Daoy (cell line): ENCODE data around the gene TOM1L2. TPM values are rescaled to one million over a fixed set of nuclear protein-coding genes. Genes with fewer than 3 reads are reported as not detected.

Experiments
- DNase-seq: peaks from one replicate; pipeline ENCODE4 v3.0.0-alpha.2; 2015; ENCODE audit warnings: low read depth
- total RNA-seq: library from RNA; depleted of rRNA; stranded (reverse); fragments of >200 nt; shearing (Covaris generic); gene quantifications from 2 replicates; pipeline ENCODE4 v1.2.3, GENCODE V29; 2014

The TOM1L2 gene
- total RNA-seq, 1 experiment from 2014 or later = 14.9 TPM

DNA sequence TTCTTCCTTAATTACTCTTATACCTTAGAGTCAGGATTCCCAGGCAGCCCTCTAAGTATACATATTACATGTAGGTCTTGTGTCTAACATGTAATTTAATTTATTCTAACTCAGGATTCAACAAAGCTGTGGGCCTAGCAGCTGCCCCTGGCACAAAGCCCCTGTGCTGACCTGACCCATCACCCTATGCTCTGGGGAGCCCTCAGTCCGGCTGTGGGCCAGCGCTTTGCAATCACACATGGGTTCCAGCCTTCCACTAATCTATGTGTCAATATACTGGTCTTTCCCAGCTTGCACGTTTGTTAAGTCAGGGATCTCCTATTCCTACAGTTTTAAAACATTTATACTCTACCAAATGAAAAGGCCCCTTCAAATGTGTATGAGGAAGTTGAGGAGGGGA is 72.7 kb downstream of the TOM1L2 start:
- no peak for DNase-seq

- DNase-seq = no peak
These were observed 73.5 kb downstream of the TOM1L2 start for GRCh38 chr17:17898673-17899072.

DNA sequence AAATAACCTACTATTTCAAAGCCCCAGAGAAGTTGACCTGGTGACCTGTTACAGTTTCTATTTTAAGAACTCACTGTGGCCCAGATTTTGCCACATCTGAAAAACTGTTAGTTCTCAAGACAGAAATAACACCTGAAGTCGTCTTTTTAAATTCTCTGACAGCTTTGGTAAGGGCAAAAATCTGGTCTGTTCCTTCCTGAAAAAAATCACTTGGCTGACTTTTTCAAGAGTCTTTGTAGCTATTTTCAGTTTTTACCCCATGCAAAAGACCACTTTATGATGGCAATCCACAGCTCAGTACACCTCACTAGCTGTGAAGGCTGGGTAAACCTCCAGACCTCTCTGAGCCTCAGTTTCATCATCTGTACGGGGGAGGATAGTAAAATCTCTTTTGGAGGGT is 74.8 kb downstream of the TOM1L2 start:
- DNase-seq = no peak

- no peak for DNase-seq
These were observed 75.5 kb downstream of the TOM1L2 start for GRCh38 chr17:17896746-17897145.

GRCh38 chr17:17893801-17894644 is 78.2 kb downstream of the TOM1L2 start:
- no peak for DNase-seq

- no peak for DNase-seq
These were observed 79.5 kb downstream of the TOM1L2 start for GRCh38 chr17:17892731-17893130.

- DNase-seq = no peak
These were observed 80.2 kb downstream of the TOM1L2 start for GRCh38 chr17:17892009-17892408.

DNA sequence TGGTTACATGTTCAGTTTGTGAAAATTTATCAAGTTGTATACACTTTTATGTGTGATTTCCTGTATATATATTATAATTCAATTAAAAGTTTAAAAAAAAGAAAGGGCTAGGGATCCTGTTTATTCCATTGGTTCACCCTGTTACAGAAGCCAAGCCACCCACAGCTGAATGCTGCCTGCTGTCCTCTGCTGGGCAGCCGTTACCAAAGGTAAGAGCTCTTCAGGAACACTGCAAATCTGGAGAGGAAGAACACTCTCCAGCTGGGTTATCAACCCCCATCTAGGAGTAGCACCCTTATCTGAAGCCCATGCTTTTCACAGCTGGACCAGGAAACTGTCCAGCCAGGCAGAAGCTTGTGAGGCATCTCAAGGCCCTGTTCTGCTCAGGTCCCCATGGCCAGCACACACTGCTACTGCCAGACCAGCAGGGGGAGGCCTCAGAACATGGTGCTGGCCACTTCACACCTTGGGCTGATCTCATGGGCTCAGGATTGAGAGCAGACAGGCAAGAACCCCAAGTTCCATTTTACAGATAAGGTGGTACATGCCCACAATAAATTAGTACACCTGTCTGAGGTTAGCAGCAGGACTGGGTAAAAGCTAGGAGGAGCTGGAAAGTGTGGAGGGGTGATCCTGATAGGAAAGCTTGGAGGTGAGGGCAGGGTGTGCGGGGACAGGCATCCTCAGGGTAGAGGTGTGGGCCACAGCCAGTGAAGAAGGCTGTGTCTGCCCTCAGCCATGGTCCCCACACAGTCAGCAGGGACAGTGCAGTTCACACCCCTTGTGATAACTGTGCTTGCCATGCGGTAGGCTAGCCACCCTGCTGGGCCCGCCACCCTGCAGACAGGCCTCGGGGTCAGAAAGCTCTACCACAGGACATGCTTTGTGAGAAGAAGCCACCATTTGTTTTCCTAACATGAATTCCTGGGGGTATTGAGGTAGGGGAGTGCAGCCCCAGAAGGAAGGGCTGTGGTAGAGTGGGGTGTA is 81.1 kb downstream of the TOM1L2 start:
- peak; percentile 77 for DNase-seq

DNA sequence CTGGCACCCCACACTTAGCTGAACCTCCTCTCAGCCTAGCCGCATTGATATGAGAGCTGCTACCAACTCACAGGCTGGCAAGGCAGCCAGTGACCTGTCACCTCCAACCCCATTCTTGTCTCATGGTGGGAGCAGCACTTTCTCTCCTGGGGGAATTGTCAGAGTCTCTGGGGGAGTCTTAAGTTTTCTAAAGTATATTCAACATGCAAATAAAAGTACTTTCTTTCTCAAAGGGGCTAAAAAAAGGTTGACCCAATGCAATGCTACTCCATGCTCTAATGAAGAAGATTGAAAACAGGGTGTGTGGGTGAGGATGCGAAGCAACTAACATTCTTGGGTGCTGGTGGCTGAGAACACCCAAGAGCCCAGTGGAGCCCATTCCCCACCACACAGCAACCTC is 82.3 kb downstream of the TOM1L2 start:
- no peak for DNase-seq

DNA sequence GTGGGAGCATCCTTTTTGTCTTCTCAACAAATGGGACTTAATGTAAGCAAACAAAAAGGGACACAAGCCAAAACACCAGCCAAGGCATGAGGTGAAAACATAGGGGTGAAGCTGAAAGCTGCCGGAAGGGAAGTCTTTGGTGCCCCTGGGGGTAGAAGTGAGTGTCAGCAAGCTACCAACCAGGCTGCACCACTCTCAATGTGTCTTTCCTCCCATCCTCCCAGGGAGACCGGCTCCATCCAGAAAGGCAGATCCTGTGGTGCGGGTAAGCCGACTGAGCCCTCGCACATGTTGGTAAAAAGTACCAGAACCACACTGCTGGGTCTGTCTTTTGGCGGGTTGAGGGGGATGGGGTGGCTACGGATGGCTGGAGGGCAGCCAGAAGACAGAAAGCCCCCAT is 83.4 kb downstream of the TOM1L2 start:
- DNase-seq = no peak

GRCh38 chr17:17888371-17888770 is 83.8 kb downstream of the TOM1L2 start:
- DNase-seq = no peak

- DNase-seq = no peak
These were observed 84.4 kb downstream of the TOM1L2 start for GRCh38 chr17:17887752-17888304.

GRCh38 chr17:17886726-17887125 is 85.5 kb downstream of the TOM1L2 start:
- no peak for DNase-seq

DNA sequence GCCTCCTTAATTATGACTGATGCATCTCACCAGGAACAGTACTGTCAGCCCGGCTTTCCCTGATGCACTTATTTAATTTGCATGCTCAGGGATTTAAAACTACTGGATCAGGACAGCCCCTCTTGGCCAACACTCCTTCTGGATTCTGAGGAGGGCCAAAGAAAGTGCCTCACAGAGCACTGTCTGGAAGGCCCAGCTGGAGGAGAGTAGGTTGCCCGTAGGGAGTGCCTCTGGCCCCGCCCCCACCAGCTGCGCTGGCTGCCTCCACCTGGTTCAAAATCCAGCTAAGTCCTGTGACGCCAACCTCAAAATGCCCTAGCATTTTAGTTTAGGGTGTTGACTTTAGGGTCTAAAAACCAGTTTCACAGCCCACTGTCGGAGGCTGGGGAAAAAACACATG is 86.0 kb downstream of the TOM1L2 start:
- no peak for DNase-seq

DNA sequence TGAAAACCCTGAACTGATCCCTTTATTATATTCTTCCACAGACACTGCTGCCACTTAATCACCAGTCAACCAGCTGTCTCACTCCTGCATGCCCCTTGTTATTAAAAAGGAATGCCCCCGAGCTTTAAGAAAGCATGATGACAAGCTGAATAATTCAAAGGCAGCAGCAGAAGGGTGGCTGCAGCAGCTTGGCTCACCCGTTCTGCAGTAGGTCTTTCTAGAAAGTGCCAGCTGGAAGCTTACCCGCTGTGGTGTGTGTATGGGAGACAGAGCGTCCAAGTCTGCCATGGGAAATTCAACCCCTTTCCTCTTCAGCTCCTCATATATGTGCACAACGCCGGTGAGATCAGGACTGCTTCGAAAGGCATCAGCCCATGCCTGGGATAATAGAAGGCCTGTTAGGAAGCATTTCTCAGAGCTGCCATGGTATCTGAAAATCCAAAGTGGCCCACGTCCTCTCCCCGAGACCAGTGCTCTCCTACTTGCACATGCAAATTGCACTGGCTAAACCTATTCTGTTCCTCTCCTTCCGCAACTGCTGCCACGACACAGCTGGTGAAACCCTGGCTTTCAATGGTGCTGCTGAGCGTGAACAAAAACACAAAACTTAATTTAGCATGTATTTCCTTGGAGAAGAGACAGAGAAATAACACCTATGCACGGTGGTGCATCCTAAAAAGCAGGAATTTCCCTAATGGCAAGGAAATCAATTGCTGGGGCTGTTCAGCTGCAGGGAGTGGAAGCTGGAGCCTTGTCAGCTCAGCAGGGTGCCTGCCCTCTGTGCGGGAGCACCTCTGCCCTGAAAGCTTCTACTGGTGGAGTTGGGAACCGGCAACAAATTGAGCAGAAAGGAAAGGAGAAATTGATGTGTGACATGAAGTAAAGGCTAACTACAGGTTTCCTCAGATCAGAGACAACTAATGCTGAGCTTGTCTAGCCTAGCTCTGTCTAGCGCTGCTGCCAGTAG is 87.5 kb downstream of the TOM1L2 start:
- no peak for DNase-seq

DNA sequence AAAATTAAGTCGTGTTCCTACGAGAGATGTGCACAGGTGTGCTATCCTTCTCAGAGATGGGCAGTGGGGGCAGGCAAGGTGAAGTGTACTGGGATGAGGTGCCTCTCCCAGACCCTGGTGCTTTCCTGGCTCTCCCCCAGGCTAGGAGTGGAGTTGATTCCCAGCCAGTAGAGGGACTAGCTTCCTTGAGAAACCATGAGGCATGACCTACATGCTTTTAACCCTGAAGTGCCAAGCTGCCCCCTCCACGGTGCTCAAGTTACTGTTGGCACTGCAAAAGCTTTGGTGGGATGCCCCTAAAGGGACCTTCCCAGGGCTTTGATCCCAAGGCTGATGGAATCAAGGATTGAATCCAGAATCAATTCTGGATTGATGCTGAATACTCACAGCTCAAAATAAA is 88.4 kb downstream of the TOM1L2 start:
- no peak for DNase-seq

DNA sequence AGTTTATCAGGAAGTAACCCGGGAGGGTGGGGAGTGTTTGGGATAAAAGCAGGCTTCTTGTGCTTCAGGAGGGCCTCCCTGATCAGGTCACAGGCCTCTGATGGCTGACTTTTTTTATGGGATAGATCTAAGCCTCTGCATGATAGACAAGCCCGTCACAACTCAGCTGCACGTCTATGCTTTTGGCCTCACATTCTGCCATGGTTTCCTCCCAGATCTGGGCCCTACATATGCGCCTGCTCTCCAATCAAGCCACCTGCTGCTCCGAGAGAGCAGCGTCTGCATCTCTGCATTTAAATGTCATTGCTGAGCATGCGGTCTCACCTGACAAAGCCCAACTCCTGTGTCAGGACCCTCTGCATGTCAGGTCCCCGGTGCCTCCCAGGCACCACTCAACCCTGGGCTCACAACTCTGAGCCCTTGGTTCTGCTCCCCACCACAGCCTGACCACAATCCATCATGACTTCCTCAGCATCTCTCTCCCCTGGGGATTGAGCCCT is 90.1 kb downstream of the TOM1L2 start:
- no peak for DNase-seq

DNA sequence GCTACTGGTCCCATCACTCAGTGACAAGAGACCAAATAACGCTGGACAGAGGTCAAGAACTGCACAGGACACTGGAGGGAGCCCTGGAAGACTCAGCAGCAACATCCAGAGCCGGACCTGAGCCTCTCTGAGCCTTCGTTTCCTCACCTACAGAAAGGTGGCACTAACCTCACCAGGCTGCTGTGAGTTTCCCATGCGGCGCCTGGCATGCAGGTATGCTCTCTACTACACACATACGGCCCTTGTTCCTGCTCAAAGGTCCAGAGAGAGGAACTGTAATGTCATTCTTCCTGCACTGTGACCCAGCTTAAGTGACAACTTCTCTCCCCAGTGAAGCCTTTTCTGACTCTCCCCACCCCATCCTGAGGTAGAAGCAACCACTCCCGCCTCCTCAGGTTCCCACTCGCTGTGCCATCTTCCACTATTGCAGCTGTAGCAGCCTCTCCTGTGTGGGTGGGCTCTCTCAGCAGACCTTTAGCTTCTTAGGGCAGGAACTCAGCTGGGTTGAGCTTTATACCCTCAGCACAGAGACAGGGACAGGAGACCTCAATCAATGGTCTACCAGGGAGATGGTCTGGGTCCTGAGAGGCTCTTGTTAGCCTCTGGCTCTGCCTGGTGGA is 91.5 kb downstream of the TOM1L2 start:
- DNase-seq = no peak

- DNase-seq = peak; percentile 72
These were observed 94.5 kb downstream of the TOM1L2 start for GRCh38 chr17:17877529-17878358.
